Mammary epithelial cell (primary cell): Measurements from ENCODE around the gene YIF1A.

Source experiments
- CTCF ChIP-seq, 2 donors: IDR thresholded peaks in 1 of 2; conservative IDR thresholded peaks in 1 of 2; 2 replicates each; pipeline ENCODE4 v1.5.1; 2011 to 2012; ENCODE audit warnings: inconsistent platforms in 2 of 2, low read length in 2 of 2, mild to moderate bottlenecking in 2 of 2, control low read depth in 1 of 2, low read depth in 1 of 2; ENCODE audit not compliant: insufficient read depth in 1 of 2; ENCODE audit errors: extremely low read depth in 1 of 2
- EZH2 ChIP-seq: IDR thresholded peaks from 2 replicates; pipeline ENCODE4 v1.6.1; 2012; ENCODE audit warnings: low read length, inconsistent platforms, borderline replicate concordance

GRCh38 chr11:66283461-66284105 lies 5.4 kb downstream of the YIF1A start:
- TF ChIP-seq CTCF (conservative IDR thresholded peaks at IDR 0.05 in 1 of 2, IDR thresholded peaks at IDR 0.05 in 1 of 2; ENCODE audit: extremely low read depth in 1 of 2, insufficient read depth in 1 of 2, low read depth in 1 of 2, low read length in 2 of 2) (no peak), EZH2 (no peak)
